K562 (cell line): ENCODE measurements around the gene PLPPR1. TPM values are rescaled to one million over a fixed set of nuclear protein-coding genes. Genes with fewer than 3 reads are reported as not detected.

ENCODE experiments used
- ATAC-seq: fragments of 200-7000 bp; cut with Tn5 transposase; 3 replicates; pipeline ENCODE4 v1.9.1; 2020; ENCODE audit warnings: moderate library complexity
- BruUV-seq: library from RNA; stranded (reverse); fragments of 400-500 nt; replicated peaks from 2 replicates; lab custom pipeline; 2021; lab: Mats Ljungman, UMichigan
- CTCF ChIA-PET: fragments of 300-600 bp; formaldehyde crosslinking; extraction: SDS; loops from one replicate; lab custom pipeline; 2021; ENCODE audit warnings: low intra/inter-chr PET ratio; lab: Yijun Ruan, JAX
- POLR2A ChIA-PET: fragments of 300-600, 350-650 bp; sonication (Branson Sonifier 250); formaldehyde crosslinking; extraction: SDS; loops from one replicate; lab custom pipeline; 2021; ENCODE audit warnings: antibody characterized with exemption, inconsistent platforms; lab: Yijun Ruan, JAX
- DNase-seq, 4 experiments: peaks; one replicate each; pipeline versions ENCODE4 v3.0.0 to v3.0.0-alpha.2; 2011 to 2018; ENCODE audit warnings: low spot score in 3 of 4, mixed read lengths in 3 of 4; ENCODE audit errors: extremely low read depth in 1 of 4
- FAIRE-seq: peaks from 2 replicates; lab custom pipeline; 2011; peaks lifted over from hg19 to GRCh38; lab: Jason Lieb, UNC
- H2AFZ ChIP-seq: 2 replicates; pipeline ENCODE4 v1.6.0; 2011; ENCODE audit warnings: low read depth, low read length, control low read depth, inconsistent platforms
- H3K27ac ChIP-seq: fragments of 200-600 bp; 3 replicates; pipeline ENCODE4 v1.8.0; 2011; ENCODE audit warnings: low read depth, mild to moderate bottlenecking, control low read depth, inconsistent platforms, low read length, moderate library complexity, mixed read lengths; ENCODE audit errors: extremely low read depth
- H3K27me3 ChIP-seq, 2 experiments: fragments of 300-600 bp in 1 of 2; 2 replicates in 1 of 2; 3 replicates in 1 of 2; pipeline versions ENCODE4 v1.6.0 to v1.8.0; 2011; ENCODE audit warnings: inconsistent platforms in 2 of 2, low read length in 2 of 2, mild to moderate bottlenecking in 1 of 2, mixed read lengths in 1 of 2, moderate library complexity in 1 of 2; ENCODE audit not compliant: control insufficient read depth in 2 of 2, insufficient read depth in 2 of 2
- H3K36me3 ChIP-seq: fragments of 300-600 bp; 3 replicates; pipeline ENCODE4 v1.8.0; 2011; ENCODE audit warnings: mild to moderate bottlenecking, low read length, inconsistent platforms; ENCODE audit not compliant: control insufficient read depth, insufficient read depth
- H3K4me1 ChIP-seq, 2 experiments: fragments of 200-600 bp in 1 of 2; replicated peaks in 1 of 2; 2 replicates in 1 of 2; 3 replicates in 1 of 2; pipeline versions ENCODE4 v1.5.1 to v1.8.0; 2011; ENCODE audit warnings: inconsistent platforms in 2 of 2, low read length in 2 of 2, mild to moderate bottlenecking in 1 of 2, mixed read lengths in 1 of 2, moderate library complexity in 1 of 2; ENCODE audit not compliant: control insufficient read depth in 2 of 2, insufficient read depth in 2 of 2
- H3K4me2 ChIP-seq: 2 replicates; pipeline ENCODE4 v1.6.1; 2011; ENCODE audit warnings: low read length, control low read depth, inconsistent platforms, mixed read lengths; ENCODE audit not compliant: insufficient read depth
- H3K4me3 ChIP-seq: fragments of 200-600 bp; sonication (generic), shearing (Covaris generic); 2 replicates; pipeline ENCODE4 v1.5.1; 2016; ENCODE audit warnings: control low read depth, inconsistent platforms
- H3K79me2 ChIP-seq: fragments of 200-600 bp; 3 replicates; pipeline ENCODE4 v1.8.0; 2011; ENCODE audit warnings: low read length, inconsistent platforms; ENCODE audit not compliant: control insufficient read depth, insufficient read depth
- H3K9ac ChIP-seq, 2 experiments: 2 replicates each; pipeline versions ENCODE4 v1.6.0 to v1.6.1; 2011; ENCODE audit warnings: low read depth in 2 of 2, low read length in 2 of 2, control low read depth in 1 of 2, inconsistent platforms in 1 of 2, mild to moderate bottlenecking in 1 of 2, mixed read lengths in 1 of 2; ENCODE audit not compliant: insufficient read depth in 1 of 2
- H3K9me1 ChIP-seq: one replicate; pipeline ENCODE4 v1.6.0; 2011; ENCODE audit warnings: inconsistent platforms, mild to moderate bottlenecking, low read length, moderate library complexity; ENCODE audit not compliant: control insufficient read depth, insufficient read depth
- H3K9me3 ChIP-seq: replicated peaks from 2 replicates; pipeline ENCODE4 v1.5.1; 2011; ENCODE audit warnings: low read depth, low read length, inconsistent platforms; ENCODE audit not compliant: control insufficient read depth, insufficient read depth
- H4K20me1 ChIP-seq: replicated peaks from 2 replicates; pipeline ENCODE4 v1.6.1; 2011; ENCODE audit warnings: low read length, inconsistent platforms, mixed read lengths; ENCODE audit not compliant: control insufficient read depth, insufficient read depth
- EP300 ChIP-seq: IDR thresholded peaks from 2 replicates; pipeline ENCODE4 v1.6.1; 2012; ENCODE audit warnings: low read length, improper control_type of control experiment
- MTA3 ChIP-seq: fragments of 450-650 bp; formaldehyde crosslinking; IDR thresholded peaks from 2 replicates; pipeline ENCODE4 v1.6.1; 2017; ENCODE audit warnings: mild to moderate bottlenecking, borderline replicate concordance
- SMAD2 ChIP-seq: fragments of 150-350 bp; IDR thresholded peaks from 2 replicates; pipeline ENCODE4 v1.6.1; 2014; ENCODE audit warnings: low read depth, mild to moderate bottlenecking, low read length
- XRCC3 ChIP-seq: fragments of 450-650 bp; IDR thresholded peaks from 2 replicates; pipeline ENCODE4 v1.6.1; 2017; ENCODE audit warnings: mild to moderate bottlenecking, moderate library complexity
- ZZZ3 ChIP-seq: fragments of 450-650 bp; IDR thresholded peaks from 2 replicates; pipeline ENCODE4 v1.6.1; 2016; ENCODE audit warnings: antibody characterized with exemption, mild to moderate bottlenecking, moderate library complexity
- WGBS: fragments of 100-300 bp; shearing (Covaris generic); methylation state at CpG from one replicate; pipeline ENCODE4 v1.1.6; 2016; ENCODE audit warnings: low coverage, mixed read lengths; ENCODE audit not compliant: insufficient coverage; ENCODE audit errors: missing lambda C conversion rate; 5-methylcytosine and 5-hydroxymethylcytosine counted together
- in situ Hi-C: fragments of 300-500 bp; cut with MboI; formaldehyde crosslinking; loops from 4 replicates; pipeline ENCODE4 v1.15.0; 2018; ENCODE audit warnings: inconsistent platforms, mixed read lengths
- intact Hi-C: fragments of 100-400 bp; cut with micrococcal nuclease; formaldehyde crosslinking; loops from 2 replicates; pipeline ENCODE4 v1.14.2; 2022
- polyA plus RNA-seq, 8 experiments: library from polyadenylated mRNA; depleted of rRNA in 4 of 8; stranded (reverse) in 5 of 8; unstranded in 3 of 8; fragments of >200 nt; fragmentation: Nextera tagmentation in 2 of 8; fragmentation: Illumina TruSeq in 1 of 8; extraction: Ambion mirVana in 2 of 8; extraction: Trizol in 1 of 8; gene quantifications; 2 replicates each; pipeline versions ENCODE4 v1.2.1 to v1.2.3, GENCODE V29; 2011 to 2014; ENCODE audit warnings: inconsistent platforms in 1 of 8, missing spikeins in 1 of 8
- total RNA-seq, 7 experiments: library from RNA; depleted of rRNA in 6 of 7; stranded (reverse); fragments of >200 nt in 6 of 7; fragmentation: Illumina TruSeq in 2 of 7; extraction: Trizol in 2 of 7; gene quantifications; 2 replicates each; pipeline versions ENCODE4 v1.2.1 to v1.2.3, GENCODE V29; 2011 to 2021; ENCODE audit warnings: low replicate concordance in 1 of 7
- TF ChIP-seq, protein P1 (sequence below): sonication (generic); formaldehyde crosslinking; IDR thresholded peaks from 2 replicates; pipeline ENCODE4 v1.8.0; 2022; ENCODE audit warnings: mild to moderate bottlenecking, missing genetic modification reagents

The PLPPR1 gene
- total and polyA plus RNA-seq, 9 of the 15 experiments (the other 6 are each of a cell fraction or from before 2014, with no cell fraction given), result not detected

DNA sequence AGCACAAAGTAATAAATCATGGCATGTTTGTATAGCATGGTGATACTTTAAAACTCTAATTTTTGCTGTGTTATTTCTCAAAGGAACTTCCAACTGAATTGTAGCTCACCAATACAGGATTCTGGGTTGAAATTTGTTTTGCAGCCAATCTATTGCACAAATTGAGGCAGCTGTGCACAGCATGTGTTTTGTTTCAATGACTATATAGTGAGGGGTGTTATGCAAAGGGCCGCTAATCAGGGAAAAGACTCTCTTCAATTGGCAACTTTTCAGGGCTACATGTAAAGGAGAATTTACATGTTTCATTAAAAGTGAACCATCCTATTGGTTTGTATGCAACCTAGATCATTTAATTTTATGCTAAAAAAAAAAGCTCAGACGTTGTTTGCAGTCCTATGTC lies 44.6 kb downstream of the PLPPR1 start:
- POLR2A ChIA-PET, result no interaction called here
- H3K27me3 ChIP-seq, result no peaks in the 10 kb centered on the region
- in situ Hi-C loops, result no loop called here

More for the DNA sequence above, 44.6 kb downstream of the PLPPR1 start:
- Histone ChIP-seq H4K20me1 (no peaks in the 10 kb centered on the region), H3K9me3 (no peaks in the 10 kb centered on the region), H3K79me2 (no peaks in the 10 kb centered on the region), H3K9me1 (no peaks in the 10 kb centered on the region), H3K4me1 (no peaks in the 10 kb centered on the region), H3K9ac (no peak overlapping the region), H3K4me2 (no peak overlapping the region), H2AFZ (no peak overlapping the region), H3K27ac (no peak overlapping the region), H3K36me3 (no peaks in the 10 kb centered on the region), H3K4me3 (no peak overlapping the region)
- intact Hi-C loops, result no loop called here
- CTCF ChIA-PET, result no interaction called here
- BruUV-seq, result no TSS peak
- FAIRE-seq (no peak), DNase-seq (no peak), ATAC-seq (no peak)
- WGBS, result 4% methylated on average over 2 of the region's 2 CpGs
- TF ChIP-seq MTA3, result no peak
- TF ChIP-seq ZZZ3, result no peak
- TF ChIP-seq, protein P1, sequence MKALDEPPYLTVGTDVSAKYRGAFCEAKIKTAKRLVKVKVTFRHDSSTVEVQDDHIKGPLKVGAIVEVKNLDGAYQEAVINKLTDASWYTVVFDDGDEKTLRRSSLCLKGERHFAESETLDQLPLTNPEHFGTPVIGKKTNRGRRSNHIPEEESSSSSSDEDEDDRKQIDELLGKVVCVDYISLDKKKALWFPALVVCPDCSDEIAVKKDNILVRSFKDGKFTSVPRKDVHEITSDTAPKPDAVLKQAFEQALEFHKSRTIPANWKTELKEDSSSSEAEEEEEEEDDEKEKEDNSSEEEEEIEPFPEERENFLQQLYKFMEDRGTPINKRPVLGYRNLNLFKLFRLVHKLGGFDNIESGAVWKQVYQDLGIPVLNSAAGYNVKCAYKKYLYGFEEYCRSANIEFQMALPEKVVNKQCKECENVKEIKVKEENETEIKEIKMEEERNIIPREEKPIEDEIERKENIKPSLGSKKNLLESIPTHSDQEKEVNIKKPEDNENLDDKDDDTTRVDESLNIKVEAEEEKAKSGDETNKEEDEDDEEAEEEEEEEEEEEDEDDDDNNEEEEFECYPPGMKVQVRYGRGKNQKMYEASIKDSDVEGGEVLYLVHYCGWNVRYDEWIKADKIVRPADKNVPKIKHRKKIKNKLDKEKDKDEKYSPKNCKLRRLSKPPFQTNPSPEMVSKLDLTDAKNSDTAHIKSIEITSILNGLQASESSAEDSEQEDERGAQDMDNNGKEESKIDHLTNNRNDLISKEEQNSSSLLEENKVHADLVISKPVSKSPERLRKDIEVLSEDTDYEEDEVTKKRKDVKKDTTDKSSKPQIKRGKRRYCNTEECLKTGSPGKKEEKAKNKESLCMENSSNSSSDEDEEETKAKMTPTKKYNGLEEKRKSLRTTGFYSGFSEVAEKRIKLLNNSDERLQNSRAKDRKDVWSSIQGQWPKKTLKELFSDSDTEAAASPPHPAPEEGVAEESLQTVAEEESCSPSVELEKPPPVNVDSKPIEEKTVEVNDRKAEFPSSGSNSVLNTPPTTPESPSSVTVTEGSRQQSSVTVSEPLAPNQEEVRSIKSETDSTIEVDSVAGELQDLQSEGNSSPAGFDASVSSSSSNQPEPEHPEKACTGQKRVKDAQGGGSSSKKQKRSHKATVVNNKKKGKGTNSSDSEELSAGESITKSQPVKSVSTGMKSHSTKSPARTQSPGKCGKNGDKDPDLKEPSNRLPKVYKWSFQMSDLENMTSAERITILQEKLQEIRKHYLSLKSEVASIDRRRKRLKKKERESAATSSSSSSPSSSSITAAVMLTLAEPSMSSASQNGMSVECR (CRISPR knock-in tag), result no peak
- TF ChIP-seq SMAD2, result no peak
- no peak for TF ChIP-seq XRCC3
- TF ChIP-seq EP300, result no peak
